ENCODE data around the gene DAB2IP.

DNA sequence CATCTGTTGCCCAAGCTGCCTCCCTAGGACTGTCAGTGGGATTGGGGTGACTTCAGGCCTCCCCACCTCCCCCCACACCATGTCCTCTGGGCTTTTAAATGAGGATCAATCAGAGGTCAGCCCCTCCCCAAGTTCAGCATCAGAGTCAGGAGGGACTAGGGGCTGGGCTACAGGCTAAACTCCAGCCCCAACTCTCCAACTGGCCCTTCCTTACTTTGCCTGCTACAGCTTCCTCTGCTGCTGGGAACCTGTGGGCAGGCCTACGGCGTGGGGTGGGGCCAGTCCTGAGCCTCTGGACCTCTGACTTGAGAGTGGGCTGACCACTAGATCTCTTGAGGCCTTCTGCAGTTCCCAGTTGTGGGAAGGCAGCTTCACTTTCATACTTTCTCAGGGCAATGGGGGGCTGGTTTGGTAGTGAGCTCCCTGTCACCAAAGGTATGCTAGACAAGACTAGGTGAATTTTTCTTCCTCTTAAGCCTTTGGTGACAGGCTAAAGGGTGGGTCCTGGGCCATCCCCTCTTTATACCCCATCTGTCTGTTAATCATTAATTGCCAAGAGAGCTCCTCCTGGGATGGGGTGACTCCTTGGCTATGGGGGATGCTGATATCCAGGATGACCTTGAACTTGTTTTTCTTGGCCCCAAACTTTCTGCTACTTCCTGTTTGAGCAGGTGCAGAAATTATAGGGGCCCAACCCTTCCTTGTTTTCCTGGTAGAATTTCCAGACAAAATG lies 10.8 kb upstream of the DAB2IP start:
- no peak for TF ChIP-seq EZH2 (IDR thresholded peaks at IDR 0.05; ENCODE audit: insufficient read depth, low read length)
- TF ChIP-seq, protein P1, sequence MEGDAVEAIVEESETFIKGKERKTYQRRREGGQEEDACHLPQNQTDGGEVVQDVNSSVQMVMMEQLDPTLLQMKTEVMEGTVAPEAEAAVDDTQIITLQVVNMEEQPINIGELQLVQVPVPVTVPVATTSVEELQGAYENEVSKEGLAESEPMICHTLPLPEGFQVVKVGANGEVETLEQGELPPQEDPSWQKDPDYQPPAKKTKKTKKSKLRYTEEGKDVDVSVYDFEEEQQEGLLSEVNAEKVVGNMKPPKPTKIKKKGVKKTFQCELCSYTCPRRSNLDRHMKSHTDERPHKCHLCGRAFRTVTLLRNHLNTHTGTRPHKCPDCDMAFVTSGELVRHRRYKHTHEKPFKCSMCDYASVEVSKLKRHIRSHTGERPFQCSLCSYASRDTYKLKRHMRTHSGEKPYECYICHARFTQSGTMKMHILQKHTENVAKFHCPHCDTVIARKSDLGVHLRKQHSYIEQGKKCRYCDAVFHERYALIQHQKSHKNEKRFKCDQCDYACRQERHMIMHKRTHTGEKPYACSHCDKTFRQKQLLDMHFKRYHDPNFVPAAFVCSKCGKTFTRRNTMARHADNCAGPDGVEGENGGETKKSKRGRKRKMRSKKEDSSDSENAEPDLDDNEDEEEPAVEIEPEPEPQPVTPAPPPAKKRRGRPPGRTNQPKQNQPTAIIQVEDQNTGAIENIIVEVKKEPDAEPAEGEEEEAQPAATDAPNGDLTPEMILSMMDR (IDR thresholded peaks at IDR 0.05; ENCODE audit: insufficient read depth, low read depth, low read length), result no peak
